MG63 (cell line): ENCODE results near the gene NSD1. TPM values are rescaled to one million over a fixed set of nuclear protein-coding genes. Genes with fewer than 3 reads are reported as not detected.

Experiments used
- DNase-seq: peaks from one replicate; pipeline ENCODE4 v3.0.0-alpha.2; 2020
- H3K27me3 ChIP-seq: fragments of 250-450 bp; sonication (Bioruptor Pico); 2 replicates; pipeline ENCODE4 v1.5.1; 2020; ENCODE audit warnings: mild to moderate bottlenecking, moderate library complexity
- H3K36me3 ChIP-seq: fragments of 250-450 bp; sonication (Bioruptor Pico); 2 replicates; pipeline ENCODE4 v1.5.1; 2020; ENCODE audit warnings: mild to moderate bottlenecking, moderate library complexity
- H3K4me3 ChIP-seq: fragments of 250-450 bp; sonication (Bioruptor Pico); 2 replicates; pipeline ENCODE4 v1.5.1; 2020; ENCODE audit warnings: mild to moderate bottlenecking, moderate library complexity
- H3K9me3 ChIP-seq: fragments of 250-450 bp; sonication (Bioruptor Pico); 2 replicates; pipeline ENCODE4 v1.5.1; 2020; ENCODE audit warnings: mild to moderate bottlenecking, moderate library complexity
- total RNA-seq: library from RNA; depleted of rRNA; stranded (reverse); fragments of >200 nt; shearing (Covaris generic); gene quantifications from 2 replicates; pipeline ENCODE4 v1.2.3, GENCODE V29; 2014; ENCODE audit warnings: low replicate concordance

NSD1 gene
- total RNA-seq, 1 experiment from 2014 or later = 30.9 TPM

DNA sequence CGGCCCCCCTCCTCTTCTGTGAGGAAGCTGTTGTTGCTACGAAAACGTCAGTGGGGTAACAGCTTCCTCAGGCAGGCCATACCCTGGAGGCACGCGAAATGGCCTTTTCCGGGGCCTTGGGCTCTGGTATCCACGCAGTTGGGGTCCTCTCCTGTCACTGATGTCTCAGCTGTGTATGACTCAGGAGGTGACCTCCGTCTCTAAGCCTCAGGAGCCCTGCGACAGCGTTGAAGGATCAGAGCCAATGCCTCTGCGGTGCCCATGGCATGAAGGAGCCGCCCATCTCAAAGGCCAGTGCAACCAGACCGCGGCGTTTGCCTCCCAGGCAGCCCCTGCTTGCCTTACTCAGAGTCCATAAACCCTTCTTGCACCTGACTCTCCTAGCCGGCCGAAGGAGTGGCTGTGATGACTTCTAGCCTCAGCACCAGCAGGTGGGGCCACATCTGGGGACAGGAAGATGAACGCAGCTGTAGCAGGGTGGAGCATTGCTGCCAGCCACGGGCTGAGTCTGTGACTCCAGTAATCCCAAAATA lies 179.1 kb downstream of the NSD1 start:
- Histone ChIP-seq H3K27me3 (no peaks in the 10 kb centered on the region), H3K4me3 (peak overlapping the region; percentile 76), H3K36me3 (peaks cover 43% of the 10 kb centered on the region), H3K9me3 (no peaks in the 10 kb centered on the region)
- peak; percentile 61 for DNase-seq

GRCh38 chr5:177313561-177314259 lies 180.1 kb downstream of the NSD1 start:
- no peak for DNase-seq
- H3K9me3 ChIP-seq = no peaks in the 10 kb centered on the region
- no peak overlapping the region for H3K4me3 ChIP-seq
- peaks cover 36% of the 10 kb centered on the region for H3K36me3 ChIP-seq
- H3K27me3 ChIP-seq = no peaks in the 10 kb centered on the region

- DNase-seq = no peak
- Histone ChIP-seq H3K9me3 (no peaks in the 10 kb centered on the region), H3K36me3 (peaks cover 26% of the 10 kb centered on the region), H3K27me3 (no peaks in the 10 kb centered on the region), H3K4me3 (no peak overlapping the region)
Observed at GRCh38 chr5:177314376-177315342, 181.1 kb downstream of the NSD1 start.

DNA sequence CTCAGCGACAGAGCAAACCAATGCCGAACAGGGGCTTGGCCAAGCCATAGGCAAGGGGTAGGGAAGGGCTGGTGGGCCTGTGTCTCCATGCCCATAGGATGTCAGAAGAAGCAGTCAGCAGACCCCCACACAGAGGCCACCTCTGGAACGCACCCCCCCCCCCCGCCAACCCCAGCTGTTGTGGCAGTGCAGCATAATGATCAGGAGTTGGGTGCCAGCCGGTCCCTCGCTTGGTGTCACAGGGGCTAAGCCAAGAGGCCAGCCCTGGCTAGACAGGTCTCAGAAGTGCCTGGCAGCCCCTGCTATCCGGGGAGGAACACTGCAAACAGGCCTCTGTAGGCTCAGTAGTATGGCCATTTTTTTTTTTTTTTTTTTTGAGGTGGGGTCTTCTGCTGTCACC lies 181.8 kb downstream of the NSD1 start:
- H3K36me3 ChIP-seq = peaks cover 19% of the 10 kb centered on the region
- no peaks in the 10 kb centered on the region for H3K9me3 ChIP-seq
- H3K27me3 ChIP-seq = no peaks in the 10 kb centered on the region
- no peak for DNase-seq
- no peak overlapping the region for H3K4me3 ChIP-seq

- Histone ChIP-seq H3K36me3 (peaks cover 17% of the 10 kb centered on the region), H3K27me3 (no peaks in the 10 kb centered on the region), H3K9me3 (no peaks in the 10 kb centered on the region), H3K4me3 (no peak overlapping the region)
- DNase-seq = no peak
Observed at GRCh38 chr5:177316005-177316404, 182.4 kb downstream of the NSD1 start.

GRCh38 chr5:177317959-177318377 lies 184.4 kb downstream of the NSD1 start:
- H3K4me3 ChIP-seq = no peak overlapping the region
- H3K27me3 ChIP-seq = no peaks in the 10 kb centered on the region
- DNase-seq = peak; percentile 74
- peaks cover 20% of the 10 kb centered on the region for H3K36me3 ChIP-seq
- no peaks in the 10 kb centered on the region for H3K9me3 ChIP-seq

- no peaks in the 10 kb centered on the region for H3K27me3 ChIP-seq
- no peaks in the 10 kb centered on the region for H3K9me3 ChIP-seq
- no peak for DNase-seq
- no peak overlapping the region for H3K4me3 ChIP-seq
- peaks cover 27% of the 10 kb centered on the region for H3K36me3 ChIP-seq
Observed at GRCh38 chr5:177319913-177320588, 186.5 kb downstream of the NSD1 start.

DNA sequence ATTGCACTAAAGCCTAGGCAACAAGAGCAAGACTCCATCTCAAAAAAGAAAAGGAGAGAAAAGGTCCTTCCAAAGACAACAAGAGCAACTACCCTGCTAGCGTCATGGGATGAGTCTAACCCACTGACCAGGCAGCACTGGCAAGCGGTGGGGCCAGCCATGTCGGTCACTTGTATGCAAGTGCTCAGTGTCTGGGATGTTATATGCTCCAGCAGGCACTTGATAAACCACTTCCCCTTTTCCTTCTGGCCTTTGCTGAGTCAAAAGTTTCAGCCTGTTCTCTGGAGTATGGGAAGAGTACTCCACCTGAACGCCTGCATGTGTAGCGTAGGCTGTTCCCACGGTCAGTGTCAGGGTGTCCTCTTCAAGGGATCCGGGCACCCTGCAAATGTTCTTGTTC lies 187.3 kb downstream of the NSD1 start:
- Histone ChIP-seq H3K27me3 (no peaks in the 10 kb centered on the region), H3K36me3 (peaks cover 35% of the 10 kb centered on the region), H3K4me3 (no peak overlapping the region), H3K9me3 (no peaks in the 10 kb centered on the region)
- DNase-seq = no peak

DNA sequence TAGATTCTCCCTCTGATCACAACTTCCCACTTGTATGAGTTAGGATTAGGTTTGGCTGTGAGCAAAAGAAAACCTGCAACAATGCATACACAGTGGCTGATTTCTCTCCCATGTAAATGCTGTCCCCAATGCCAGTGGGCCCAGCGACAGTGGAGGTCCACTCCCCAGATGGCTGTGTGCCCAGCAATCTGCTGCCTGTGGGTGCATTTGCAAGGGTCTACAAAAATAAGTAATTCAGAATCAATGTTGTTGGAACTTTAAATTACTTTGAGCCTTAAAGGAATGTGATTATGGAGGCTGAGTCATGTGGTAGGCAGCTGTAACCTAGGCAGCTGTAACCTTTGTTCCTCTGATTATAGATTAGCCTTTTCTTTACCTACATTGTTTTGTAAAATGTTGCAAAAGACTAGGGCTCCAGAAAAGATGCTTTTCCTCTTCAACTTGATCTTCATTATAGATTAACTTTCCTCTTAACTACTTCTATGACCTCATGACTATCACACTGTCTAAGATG lies 192.4 kb downstream of the NSD1 start:
- Histone ChIP-seq H3K9me3 (no peaks in the 10 kb centered on the region), H3K27me3 (no peaks in the 10 kb centered on the region), H3K36me3 (peaks cover 45% of the 10 kb centered on the region), H3K4me3 (no peak overlapping the region)
- DNase-seq = no peak

- no peaks in the 10 kb centered on the region for H3K9me3 ChIP-seq
- peak overlapping the region; percentile 18 for H3K4me3 ChIP-seq
- DNase-seq = peak; percentile 91
Observed at GRCh38 chr5:177327539-177328522, 194.3 kb downstream of the NSD1 start.

GRCh38 chr5:177328545-177329231 lies 195.1 kb downstream of the NSD1 start:
- H3K4me3 ChIP-seq = no peak overlapping the region
- H3K36me3 ChIP-seq = peaks cover 63% of the 10 kb centered on the region
- no peaks in the 10 kb centered on the region for H3K9me3 ChIP-seq
- H3K27me3 ChIP-seq = no peaks in the 10 kb centered on the region
- no peak for DNase-seq

More at GRCh38 chr5:177327539-177328522, 194.3 kb downstream of the NSD1 start:
- Histone ChIP-seq H3K36me3 (peaks cover 55% of the 10 kb centered on the region), H3K27me3 (no peaks in the 10 kb centered on the region)

GRCh38 chr5:177329883-177330282 lies 196.3 kb downstream of the NSD1 start:
- no peak overlapping the region for H3K4me3 ChIP-seq
- H3K27me3 ChIP-seq = no peaks in the 10 kb centered on the region
- DNase-seq = no peak

GRCh38 chr5:177330991-177331842 lies 197.6 kb downstream of the NSD1 start:
- no peak overlapping the region for H3K4me3 ChIP-seq
- H3K27me3 ChIP-seq = no peaks in the 10 kb centered on the region
- peaks cover 74% of the 10 kb centered on the region for H3K36me3 ChIP-seq
- no peak for DNase-seq
- H3K9me3 ChIP-seq = no peaks in the 10 kb centered on the region

More at GRCh38 chr5:177329883-177330282, 196.3 kb downstream of the NSD1 start:
- Histone ChIP-seq H3K36me3 (peaks cover 70% of the 10 kb centered on the region), H3K9me3 (no peaks in the 10 kb centered on the region)
